Psoas muscle (tissue), 8 donors: ENCODE measurements around the gene HLCS. TPM values are rescaled to one million over a fixed set of nuclear protein-coding genes. Genes with fewer than 3 reads are reported as not detected.

Experiments used
- ATAC-seq, 4 donors: fragments of 200-7000 bp; cut with Tn5 transposase; one replicate each; pipeline ENCODE4 v1.9.1; 2020; ENCODE audit warnings: moderate library complexity in 3 of 4, mild to moderate bottlenecking in 2 of 4
- DNase-seq, 2 donors: peaks; one replicate each; pipeline ENCODE4 v3.0.0-alpha.2; 2020
- H3K27ac ChIP-seq: fragments of 200-600 bp; one replicate; pipeline ENCODE4 v1.8.0; 2022
- H3K27me3 ChIP-seq, 3 donors: fragments of 200-600 bp in 1 of 3; one replicate each; pipeline versions ENCODE4 v1.6.1 to v1.8.0; 2013 to 2022; ENCODE audit warnings: low read length in 2 of 3, mild to moderate bottlenecking in 2 of 3, moderate library complexity in 1 of 3; ENCODE audit not compliant: insufficient read depth in 3 of 3
- H3K36me3 ChIP-seq, 2 donors: fragments of 200-600 bp in 1 of 2; one replicate each; pipeline versions ENCODE4 v1.6.1 to v1.8.0; 2013 to 2022; ENCODE audit warnings: low read depth in 1 of 2, mild to moderate bottlenecking in 1 of 2, moderate library complexity in 1 of 2; ENCODE audit not compliant: insufficient read depth in 1 of 2
- H3K4me1 ChIP-seq: fragments of 200-600 bp; one replicate; pipeline ENCODE4 v1.8.0; 2022
- H3K4me3 ChIP-seq: fragments of 200-600 bp; one replicate; pipeline ENCODE4 v1.8.0; 2022; ENCODE audit warnings: mild to moderate bottlenecking
- H3K9me3 ChIP-seq: fragments of 200-600 bp; one replicate; pipeline ENCODE4 v1.8.0; 2022
- WGBS, 3 donors: extraction: QIAGEN DNeasy Blood & Tissue Kit; methylation state at CpG; one replicate each; pipeline versions ENCODE4 v1.1.6 to v1.1.7; 2013; 5-methylcytosine and 5-hydroxymethylcytosine counted together
- intact Hi-C, 2 donors: fragments of 100-400 bp; cut with DNase I; formaldehyde crosslinking; loops; one replicate each; pipeline versions ENCODE4 v1.11.0 to v1.14.2; 2022
- polyA plus RNA-seq, 3 donors: library from polyadenylated mRNA; stranded (reverse); fragments of 200-250 nt; gene quantifications; one replicate each; pipeline ENCODE4 v1.2.3, GENCODE V29; 2013
- total RNA-seq, 4 donors: library from RNA; stranded (reverse); fragmentation: NEBNext Ultra II Directional in 2 of 4; extraction: Animal tissue kit (Norgen Biotek cat#: 25700) in 2 of 4; gene quantifications; one replicate each; pipeline versions ENCODE4 v1.2.1 to v1.2.4, GENCODE V29; 2021 to 2023
- TF ChIP-seq, protein P1 (sequence below): fragments of 200-600 bp; IDR thresholded peaks from one replicate; pipeline ENCODE4 v1.8.0; 2022; ENCODE audit warnings: antibody characterized with exemption
- donor health status: healthy with polysubstance abuse.
- donor health status: DM: no; HTN: no; CAD: no; lungs with moderate emphysema.
- donor health status: Bipolar disorder and iron deficiency.
- donor health status: healthy.
- donor health status: DM: yes; HTN: yes; CAD: no.
- donor health status: DM: no; HTN: no; CAD: no.
- donor health status: DM: no; HTN: no; CAD: no.
- donor health status: DM: yes; HTN: yes; CAD: no.

HLCS gene
- total and polyA plus RNA-seq, 7 donors = 3.6 to 13.5 (median 8.1) TPM

DNA sequence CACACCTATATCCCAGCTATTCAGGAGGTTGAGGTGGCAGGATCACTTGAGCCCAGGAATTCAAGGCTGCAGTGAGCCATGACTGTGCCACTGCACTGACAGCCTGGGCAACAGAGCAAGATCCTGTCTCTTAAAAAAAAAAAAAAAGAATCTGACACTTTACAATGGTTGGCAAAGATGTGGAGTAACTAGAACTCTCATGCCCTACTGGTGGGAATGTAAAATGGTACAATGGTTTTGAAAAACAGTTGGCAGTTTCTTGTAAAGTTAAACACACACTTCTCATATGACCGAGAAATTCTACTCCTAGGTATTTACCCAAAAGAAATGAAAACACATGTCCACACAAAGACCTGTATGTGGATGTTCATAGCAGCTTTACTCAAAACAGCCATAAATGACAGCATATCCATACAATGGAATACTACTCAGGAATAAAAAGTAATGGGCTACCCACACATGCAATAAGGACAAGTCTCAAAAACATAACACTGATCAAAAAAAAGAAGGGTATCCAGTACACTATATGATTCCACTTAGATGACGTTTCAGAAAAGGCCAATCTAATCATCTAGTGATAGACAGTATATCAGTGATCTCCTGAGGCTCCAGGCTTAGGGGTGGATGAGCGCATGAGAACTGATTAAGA lies 58.1 kb downstream of the HLCS start:
- TF ChIP-seq, protein P1, sequence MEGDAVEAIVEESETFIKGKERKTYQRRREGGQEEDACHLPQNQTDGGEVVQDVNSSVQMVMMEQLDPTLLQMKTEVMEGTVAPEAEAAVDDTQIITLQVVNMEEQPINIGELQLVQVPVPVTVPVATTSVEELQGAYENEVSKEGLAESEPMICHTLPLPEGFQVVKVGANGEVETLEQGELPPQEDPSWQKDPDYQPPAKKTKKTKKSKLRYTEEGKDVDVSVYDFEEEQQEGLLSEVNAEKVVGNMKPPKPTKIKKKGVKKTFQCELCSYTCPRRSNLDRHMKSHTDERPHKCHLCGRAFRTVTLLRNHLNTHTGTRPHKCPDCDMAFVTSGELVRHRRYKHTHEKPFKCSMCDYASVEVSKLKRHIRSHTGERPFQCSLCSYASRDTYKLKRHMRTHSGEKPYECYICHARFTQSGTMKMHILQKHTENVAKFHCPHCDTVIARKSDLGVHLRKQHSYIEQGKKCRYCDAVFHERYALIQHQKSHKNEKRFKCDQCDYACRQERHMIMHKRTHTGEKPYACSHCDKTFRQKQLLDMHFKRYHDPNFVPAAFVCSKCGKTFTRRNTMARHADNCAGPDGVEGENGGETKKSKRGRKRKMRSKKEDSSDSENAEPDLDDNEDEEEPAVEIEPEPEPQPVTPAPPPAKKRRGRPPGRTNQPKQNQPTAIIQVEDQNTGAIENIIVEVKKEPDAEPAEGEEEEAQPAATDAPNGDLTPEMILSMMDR = no peak
- ATAC-seq = no peak

DNA sequence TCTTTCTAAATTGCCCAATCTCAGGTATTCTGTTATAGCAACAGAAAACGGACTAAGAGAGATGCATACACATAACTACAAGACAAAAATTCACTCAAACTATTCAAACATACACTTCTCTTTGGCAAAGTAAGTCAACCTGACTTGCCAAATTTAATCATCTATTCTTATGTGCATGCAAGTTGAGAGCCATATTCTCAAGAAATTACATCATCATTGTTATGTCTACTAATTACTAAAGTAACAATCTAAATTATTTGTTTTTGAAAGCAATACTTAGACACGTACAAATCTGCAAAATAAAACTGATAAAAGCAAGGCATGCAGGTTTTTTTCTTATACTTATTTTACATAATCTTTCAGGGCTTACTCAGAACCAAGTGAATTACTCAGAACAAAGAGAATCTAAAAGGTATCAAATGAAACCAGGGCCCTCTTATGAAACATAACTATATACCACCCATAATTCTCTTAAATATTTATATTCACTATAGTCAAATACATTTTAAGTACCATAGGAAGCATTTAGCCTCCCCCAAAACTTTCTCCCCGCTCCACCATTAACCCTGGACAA lies 62.3 kb downstream of the HLCS start:
- H3K9me3 ChIP-seq = no peaks in the 10 kb centered on the region
- intact Hi-C loops = no loop called here
- no peak overlapping the region for H3K4me3 ChIP-seq
- H3K27me3 ChIP-seq = no peaks in the 10 kb centered on the region
- 94 to 98% (median 97%) methylated on average over 3 of the region's 3 CpGs for WGBS, 3 donors
- ATAC-seq (no peak), DNase-seq (no peak)
- no peaks in the 10 kb centered on the region for H3K4me1 ChIP-seq
- H3K36me3 ChIP-seq = no peaks in the 10 kb centered on the region
- TF ChIP-seq, protein P1 = no peak
- no peak overlapping the region for H3K27ac ChIP-seq

More for the DNA sequence above, 58.1 kb downstream of the HLCS start:
- Histone ChIP-seq H3K4me3 (no peak overlapping the region), H3K4me1 (peaks cover 8% of the 10 kb centered on the region), H3K27me3 (no peaks in the 10 kb centered on the region), H3K36me3 (no peaks in the 10 kb centered on the region), H3K27ac (no peak overlapping the region), H3K9me3 (no peaks in the 10 kb centered on the region)
- intact Hi-C loops = no loop called here
- 87 to 95% (median 91%) methylated on average over 3 of the region's 3 CpGs for WGBS, 3 donors
- DNase-seq = no peak

DNA sequence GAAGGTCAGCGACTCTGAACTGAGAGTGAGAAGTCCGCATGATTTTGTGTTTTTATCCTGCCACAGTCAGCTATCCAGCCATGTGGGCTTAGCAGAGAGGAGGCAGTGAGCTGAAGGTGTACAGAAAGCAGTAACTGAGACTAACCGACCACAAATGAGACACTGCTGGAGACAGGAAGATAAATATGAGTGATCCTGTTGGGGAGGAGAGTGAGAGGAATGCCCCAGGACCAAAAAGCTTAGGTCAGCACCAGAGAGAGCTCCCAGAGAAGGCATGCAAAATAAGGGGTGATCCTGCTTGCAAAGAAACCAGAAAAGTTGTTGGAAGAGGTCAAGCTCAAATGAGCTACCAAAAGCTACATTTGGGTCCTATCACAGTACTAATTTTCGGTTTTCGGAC lies 63.7 kb downstream of the HLCS start:
- H3K9me3 ChIP-seq = no peaks in the 10 kb centered on the region
- no peaks in the 10 kb centered on the region for H3K4me1 ChIP-seq
- H3K4me3 ChIP-seq = no peak overlapping the region
- intact Hi-C loops = no loop called here
- no peaks in the 10 kb centered on the region for H3K36me3 ChIP-seq
- no peak overlapping the region for H3K27ac ChIP-seq
- TF ChIP-seq, protein P1 = no peak
- DNase-seq (no peak), ATAC-seq (no peak)
- H3K27me3 ChIP-seq = no peaks in the 10 kb centered on the region
- 79 to 89% (median 84%) methylated on average over 5 of the region's 5 CpGs for WGBS, 3 donors

DNA sequence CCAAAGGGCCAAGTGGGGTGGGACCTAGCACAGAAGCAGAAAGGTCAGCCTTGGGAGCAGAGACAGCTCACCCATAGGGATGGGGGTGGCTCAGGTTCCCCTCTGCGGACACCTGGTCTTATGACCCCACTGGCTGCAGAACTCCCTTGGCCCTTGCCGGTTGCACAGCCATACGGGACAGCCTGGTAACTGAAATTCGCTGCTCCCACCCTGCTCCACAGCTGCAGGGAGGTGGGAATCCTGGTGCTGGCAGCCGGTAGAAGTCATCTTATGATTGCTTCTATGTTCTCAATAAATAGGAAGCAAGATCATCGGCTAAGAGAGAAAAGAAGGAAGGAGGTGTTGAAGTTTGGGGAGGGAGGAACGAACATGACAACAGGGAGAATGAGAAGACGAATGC lies 64.1 kb downstream of the HLCS start:
- intact Hi-C loops = no loop called here
- no peaks in the 10 kb centered on the region for H3K27me3 ChIP-seq
- WGBS, 3 donors = 83 to 89% (median 86%) methylated on average over 8 of the region's 8 CpGs
- DNase-seq = no peak
- no peak for ATAC-seq
- no peaks in the 10 kb centered on the region for H3K36me3 ChIP-seq
- H3K27ac ChIP-seq = no peak overlapping the region
- H3K9me3 ChIP-seq = no peaks in the 10 kb centered on the region
- H3K4me3 ChIP-seq = no peak overlapping the region
- TF ChIP-seq, protein P1 = no peak
- no peaks in the 10 kb centered on the region for H3K4me1 ChIP-seq

DNA sequence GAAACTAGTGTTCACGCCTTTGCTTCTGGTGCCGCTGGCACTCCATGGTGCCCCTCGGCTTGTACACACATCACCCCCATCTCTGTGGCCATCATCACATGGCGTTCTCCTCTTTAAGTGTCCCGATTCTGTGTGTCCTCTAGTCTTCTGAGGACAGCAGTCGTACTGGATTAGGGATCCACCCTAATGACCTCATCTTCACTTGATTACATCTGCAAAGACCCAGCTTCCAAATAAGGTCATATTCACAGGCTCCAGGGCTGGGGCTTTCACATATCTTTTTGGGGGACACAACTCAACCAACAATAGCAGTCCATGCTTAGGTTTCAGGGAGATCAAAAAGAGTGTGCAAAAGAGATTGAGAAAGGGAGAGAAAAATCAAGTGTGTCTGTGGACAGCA lies 64.9 kb downstream of the HLCS start:
- 90 to 95% (median 93%) methylated on average over 6 of the region's 6 CpGs for WGBS, 3 donors
- Histone ChIP-seq H3K4me1 (no peaks in the 10 kb centered on the region), H3K9me3 (no peaks in the 10 kb centered on the region), H3K27me3 (no peaks in the 10 kb centered on the region), H3K27ac (no peak overlapping the region), H3K4me3 (no peak overlapping the region), H3K36me3 (peaks cover 0 to 3% of the 10 kb centered on the region in 2 donors)
- TF ChIP-seq, protein P1 = no peak
- DNase-seq (no peak), ATAC-seq (no peak)
- intact Hi-C loops = no loop called here
